Stimulated activated naive B cell treated with anti-CD40 and anti-IgM and Interleukin-4, amounts not matched to agents 10 μg/mL and 1 μg/mL and 100 μg/mL, for 72 hours (primary cell): ENCODE measurements around the gene POMC.
A peak's percentile ranks its signal among the peaks of the same experiment; 100 is the strongest.
"Not testable (repeated sequence)": the region's sequence is repeated elsewhere in the genome, so short reads cannot be mapped to it uniquely, and the experiment has no call there.

Source experiments
- ATAC-seq, 2 donors: fragments of 150-1000 bp; cut with Tn5 transposase; replicated peaks; 2 replicates each; pipeline ENCODE4 v1.10.0; 2021; ENCODE audit warnings: moderate library complexity in 1 of 2
- DNase-seq: peaks from one replicate; pipeline ENCODE4 v3.0.0; 2021
- H3K27ac Mint-ChIP-seq: one replicate; pipeline ENCODE4 v1.8.0; 2022; ENCODE audit warnings: mild to moderate bottlenecking, mixed read lengths
- H3K27me3 Mint-ChIP-seq, 2 donors: one replicate each; pipeline ENCODE4 v1.8.0; 2022; ENCODE audit warnings: mixed read lengths in 2 of 2
- H3K36me3 Mint-ChIP-seq, 2 donors: one replicate each; pipeline ENCODE4 v1.8.0; 2022; ENCODE audit warnings: mixed read lengths in 2 of 2, mild to moderate bottlenecking in 1 of 2
- H3K4me1 Mint-ChIP-seq, 2 donors: one replicate each; pipeline ENCODE4 v1.8.0; 2022; ENCODE audit warnings: mixed read lengths in 2 of 2, mild to moderate bottlenecking in 1 of 2
- H3K4me3 Mint-ChIP-seq, 2 donors: one replicate each; pipeline ENCODE4 v1.8.0; 2022; ENCODE audit warnings: mild to moderate bottlenecking in 2 of 2, mixed read lengths in 2 of 2, moderate library complexity in 1 of 2
- H3K9me3 Mint-ChIP-seq, 2 donors: one replicate each; pipeline ENCODE4 v1.8.0; 2022; ENCODE audit warnings: mixed read lengths in 2 of 2, mild to moderate bottlenecking in 1 of 2

The POMC gene

DNA sequence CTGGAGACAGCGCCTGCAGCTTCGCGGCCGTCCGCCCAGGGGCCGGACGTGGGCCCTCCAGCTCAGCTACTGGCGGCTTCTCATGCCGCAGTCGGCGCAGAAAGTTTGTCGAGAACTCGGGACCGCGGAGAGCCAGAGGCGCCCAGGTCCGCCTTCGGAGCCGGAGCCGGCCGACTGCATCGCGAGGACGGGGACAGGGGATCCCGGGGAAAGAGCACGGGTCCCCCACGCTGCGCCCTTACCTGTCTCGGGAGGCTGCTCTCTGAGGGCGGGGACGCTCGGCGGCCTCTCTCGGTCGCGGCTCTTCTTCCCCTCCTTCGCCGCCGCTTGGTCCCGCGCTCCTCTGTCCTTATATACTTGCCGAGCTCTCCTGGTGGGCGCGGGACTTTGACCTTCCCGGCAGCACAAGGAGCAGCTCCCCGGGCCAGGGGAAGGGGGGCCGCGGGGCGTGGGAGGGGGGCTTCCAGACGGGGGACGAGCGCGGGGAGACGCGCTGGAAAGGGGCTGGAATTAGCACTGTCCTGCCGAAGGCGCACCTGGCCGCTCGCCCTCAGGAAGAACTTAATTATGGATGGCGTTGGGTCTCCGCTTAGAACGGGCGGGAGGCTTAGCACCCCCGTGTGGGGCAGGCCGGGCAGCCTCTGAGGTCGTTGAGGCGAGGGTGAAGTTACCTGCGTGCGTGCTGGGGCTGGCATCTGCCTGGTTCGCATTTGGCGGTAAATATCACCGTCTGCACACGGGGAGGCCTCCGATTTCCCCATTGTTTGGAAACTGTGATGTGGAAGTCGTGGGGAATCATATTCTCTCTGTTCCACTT lies at the start of gene POMC:
Gene POMC, minus strand, starts transcription at position 325 of the 817 bp plus-strand sequence. CDS start 3,808 bp downstream, outside the sequence.
- H3K27ac Mint-ChIP-seq, result peak within 1 kb of the TSS; percentile 20
- H3K4me1 Mint-ChIP-seq, result peaks cover 38 to 59% of the 10 kb centered on the region in 2 donors

DNA sequence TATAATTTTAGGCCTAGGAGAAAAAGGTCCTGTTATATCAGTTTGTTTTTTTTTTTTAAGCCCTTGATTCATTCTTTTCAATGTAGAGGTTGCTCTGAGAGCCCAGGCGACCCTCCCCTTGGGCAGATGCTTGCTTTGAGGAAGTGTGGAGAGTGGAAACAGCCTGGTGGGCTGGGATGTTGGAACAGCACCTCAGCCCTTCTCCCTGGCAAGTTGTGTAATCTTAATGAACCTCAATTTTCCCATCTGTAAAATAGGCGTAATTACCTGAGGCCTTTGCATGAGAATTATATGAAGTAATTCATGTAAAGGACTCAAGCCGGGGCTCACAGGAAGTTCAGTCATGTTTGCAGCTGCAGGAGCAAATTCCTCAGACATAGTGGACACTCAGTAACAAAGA lies 49.7 kb upstream of the POMC start:
- Mint-ChIP-seq H3K4me3 (peak overlapping the region in 1 of 2 donors; percentile 17), H3K9me3 (no peaks in the 10 kb centered on the region), H3K27me3 (peaks cover 4 to 5% of the 10 kb centered on the region in 2 donors), H3K4me1 (peaks cover 21 to 33% of the 10 kb centered on the region in 2 donors), H3K36me3 (peaks cover 0 to 3% of the 10 kb centered on the region in 2 donors), H3K27ac (peak overlapping the region; percentile 84)
- DNase-seq (no peak), ATAC-seq (no peak)

More for the DNA sequence above, at the start of gene POMC:
- Mint-ChIP-seq H3K36me3 (peaks cover 0 to 2% of the 10 kb centered on the region in 2 donors), H3K27me3 (peaks cover 27 to 28% of the 10 kb centered on the region in 2 donors), H3K9me3 (no peaks in the 10 kb centered on the region), H3K4me3 (peak within 1 kb of the TSS; percentile 81 to 88)
- DNase-seq, result peak; percentile 29
- peak; percentile 46 to 48 for ATAC-seq

DNA sequence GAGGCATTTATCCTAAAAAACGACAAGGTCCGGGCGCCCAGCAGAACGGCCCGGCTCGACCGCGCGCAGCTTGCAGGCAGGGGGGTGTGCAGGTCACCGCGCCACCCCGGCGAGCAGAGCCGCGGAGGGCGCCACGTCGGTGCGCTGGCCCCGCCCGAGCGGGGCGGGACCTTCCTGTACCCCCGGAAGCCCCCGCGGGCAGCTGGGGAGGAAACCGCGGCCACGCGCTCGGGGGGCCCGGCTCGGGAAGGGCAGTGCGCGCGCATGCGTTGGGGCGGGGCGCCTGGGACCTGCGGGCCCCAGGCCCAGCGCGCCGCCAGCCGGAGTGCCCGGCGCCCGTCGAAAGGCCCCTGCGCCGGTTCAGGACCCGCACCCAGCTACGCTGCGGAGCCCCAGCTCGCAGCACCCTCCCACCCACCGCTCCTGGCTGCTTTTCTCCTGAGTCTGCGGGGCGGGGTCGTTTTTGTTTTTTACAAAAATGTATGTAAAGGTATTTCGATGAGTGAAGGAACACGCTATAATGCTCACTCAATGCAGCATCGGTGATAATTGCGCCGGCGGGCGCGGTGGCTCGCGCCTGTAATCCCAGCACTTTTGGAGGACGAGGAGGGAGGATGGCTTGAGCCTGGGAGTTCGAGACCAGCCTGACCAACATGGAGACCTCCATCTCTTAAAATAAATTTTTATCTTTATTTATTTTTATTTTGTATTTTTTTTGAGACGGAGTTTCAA lies 47.7 kb upstream of the POMC start:
- DNase-seq (peak; percentile 85), ATAC-seq (peak; percentile 88 to 91)
- Mint-ChIP-seq H3K4me1 (peaks cover 23 to 40% of the 10 kb centered on the region in 2 donors), H3K27me3 (peaks cover 0 to 4% of the 10 kb centered on the region in 2 donors), H3K9me3 (no peaks in the 10 kb centered on the region), H3K27ac (peak overlapping the region; percentile 82), H3K36me3 (no peaks in the 10 kb centered on the region), H3K4me3 (peak overlapping the region; percentile 78 to 81)

DNA sequence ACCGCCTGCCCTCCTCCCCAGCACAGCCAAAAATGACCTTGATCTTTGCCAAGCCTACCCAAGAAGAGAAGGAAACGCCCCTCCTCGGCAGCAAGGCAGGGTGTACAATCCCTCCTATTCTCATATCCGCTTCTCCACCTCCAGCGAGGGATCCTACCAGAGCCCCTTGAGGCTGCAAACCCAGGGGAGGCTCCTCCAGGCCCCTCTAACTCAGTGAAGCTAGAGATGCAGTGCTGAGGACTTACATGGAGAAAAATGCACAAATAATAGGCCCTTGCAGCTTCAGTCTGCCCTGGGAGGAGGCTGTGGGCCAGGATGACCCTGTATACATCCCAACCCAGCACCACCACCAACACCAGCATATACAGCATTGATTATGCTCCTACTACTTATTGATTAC lies 46.9 kb upstream of the POMC start:
- ATAC-seq, result peak; percentile 0 to 12
- peaks cover 22 to 47% of the 10 kb centered on the region in 2 donors for H3K4me1 Mint-ChIP-seq
- H3K9me3 Mint-ChIP-seq, result no peaks in the 10 kb centered on the region
- peak overlapping the region; percentile 77 to 81 for H3K4me3 Mint-ChIP-seq
- peak overlapping the region; percentile 82 for H3K27ac Mint-ChIP-seq
- peaks cover 0 to 1% of the 10 kb centered on the region in 2 donors for H3K27me3 Mint-ChIP-seq
- H3K36me3 Mint-ChIP-seq, result no peaks in the 10 kb centered on the region
- no peak for DNase-seq

DNA sequence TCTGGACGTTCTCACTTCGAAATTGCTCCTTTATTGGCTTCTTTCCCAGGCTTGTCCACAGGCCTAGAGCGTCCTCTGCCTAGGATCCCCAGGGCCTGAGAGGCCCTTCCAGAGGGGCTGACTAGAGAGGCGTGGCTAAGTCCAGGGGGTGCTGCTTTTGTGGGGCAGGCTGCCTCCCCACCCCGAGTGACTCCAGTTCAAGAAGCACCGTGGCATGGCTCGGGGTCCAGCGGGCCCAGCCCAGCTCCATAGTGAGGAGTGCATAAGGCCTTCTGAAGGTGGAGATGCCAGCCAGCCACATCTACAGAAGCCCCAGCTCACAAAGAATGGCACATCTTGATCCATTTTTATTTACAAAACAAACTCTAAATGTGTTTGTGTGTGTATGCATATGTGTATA lies 44.8 kb upstream of the POMC start:
- Mint-ChIP-seq H3K27ac (peak overlapping the region; percentile 89), H3K27me3 (no peaks in the 10 kb centered on the region), H3K4me1 (peaks cover 36 to 64% of the 10 kb centered on the region in 2 donors), H3K4me3 (no peak overlapping the region), H3K9me3 (peaks cover 0 to 1% of the 10 kb centered on the region in 2 donors), H3K36me3 (peaks cover 0 to 3% of the 10 kb centered on the region in 2 donors)
- ATAC-seq, result no peak
- DNase-seq, result no peak

DNA sequence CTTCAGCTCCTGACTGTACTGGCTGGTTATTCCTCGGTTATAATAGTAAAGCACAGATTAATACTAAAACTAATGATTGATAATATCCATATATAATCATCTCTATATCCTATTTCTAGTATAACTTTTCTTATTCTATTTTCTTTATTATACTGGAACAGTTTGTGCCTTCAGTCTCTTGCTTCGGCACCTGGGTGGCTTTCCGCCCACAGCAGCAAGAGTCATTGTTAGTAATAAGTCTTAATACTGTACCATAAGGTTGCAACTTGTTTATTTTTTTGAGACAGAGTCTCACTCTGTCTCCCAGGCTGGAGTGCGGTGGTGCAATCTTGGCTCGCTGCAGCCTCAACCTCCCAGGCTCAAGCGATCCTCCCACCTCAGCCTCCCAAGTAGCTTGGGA lies 42.5 kb upstream of the POMC start:
- H3K4me3 Mint-ChIP-seq, result peak overlapping the region in 1 of 2 donors; percentile 4
- peak overlapping the region; percentile 97 for H3K27ac Mint-ChIP-seq

DNA sequence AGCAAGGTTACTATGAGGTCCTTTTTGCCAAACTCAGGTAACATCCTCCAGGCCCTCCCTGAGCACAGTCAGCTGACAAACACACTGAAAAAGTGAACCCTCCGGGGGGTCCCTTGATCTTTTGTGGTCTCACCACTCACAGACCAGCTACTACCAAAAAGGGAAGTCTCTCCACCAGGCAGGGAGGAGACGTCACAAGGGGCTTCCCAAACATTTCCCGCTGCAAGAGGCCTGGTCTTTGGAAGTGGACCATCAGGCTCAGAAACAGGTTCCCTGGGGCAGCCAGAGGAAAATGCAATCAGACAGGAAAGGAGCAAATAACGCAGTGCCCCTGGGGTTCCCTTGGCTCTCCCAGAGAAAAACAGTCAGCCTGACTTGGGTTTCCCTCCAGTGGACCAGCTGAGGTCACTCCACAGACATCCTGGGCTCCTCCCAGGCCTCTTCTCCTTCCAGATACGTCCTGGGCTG lies 38.7 kb upstream of the POMC start:
- Mint-ChIP-seq H3K27me3 (no peaks in the 10 kb centered on the region), H3K4me3 (peak overlapping the region; percentile 0 to 38), H3K36me3 (peaks cover 3 to 6% of the 10 kb centered on the region in 2 donors), H3K9me3 (peaks cover 0 to 1% of the 10 kb centered on the region in 2 donors), H3K27ac (peak overlapping the region; percentile 70), H3K4me1 (peaks cover 41 to 74% of the 10 kb centered on the region in 2 donors)
- DNase-seq (peak; percentile 71), ATAC-seq (peak; percentile 34 to 37)

More for the DNA sequence above, 42.5 kb upstream of the POMC start:
- not testable (repeated sequence) for ATAC-seq, H3K36me3 Mint-ChIP-seq, H3K27me3 Mint-ChIP-seq, H3K9me3 Mint-ChIP-seq, DNase-seq
- peaks cover 52 to 87% of the 10 kb centered on the region in 2 donors for H3K4me1 Mint-ChIP-seq

DNA sequence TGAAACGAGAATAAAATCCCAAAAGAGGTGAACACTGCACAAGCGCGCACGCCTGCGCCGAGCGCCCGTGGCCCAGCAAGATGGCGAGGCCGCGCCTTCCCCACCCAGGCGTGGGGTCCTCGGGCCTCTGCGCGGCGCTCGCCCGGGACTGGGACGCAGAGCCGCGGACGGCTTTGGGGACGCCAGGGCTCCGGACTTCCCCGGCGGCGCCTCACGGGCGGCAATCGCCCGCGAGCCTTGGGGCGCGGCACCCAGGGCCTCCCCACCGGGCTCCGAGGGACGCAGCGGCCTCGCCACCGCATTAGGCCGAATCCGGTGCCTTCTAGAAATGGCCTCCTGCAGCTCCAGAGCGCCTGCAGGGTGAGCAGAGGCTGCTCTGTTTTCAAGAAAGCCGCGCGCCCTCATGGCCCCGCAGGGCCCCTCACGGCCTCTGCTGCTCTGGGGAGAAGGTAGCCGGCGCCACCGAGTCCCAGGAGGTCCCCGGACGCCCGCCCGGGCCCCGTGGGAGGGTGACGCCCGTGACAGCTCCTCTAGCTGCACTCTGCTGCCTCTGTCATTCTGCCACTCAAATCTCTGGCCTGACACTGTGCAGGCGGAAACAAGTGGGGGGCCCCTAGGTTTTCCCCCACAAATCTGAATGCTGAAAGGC lies 35.9 kb upstream of the POMC start:
- Mint-ChIP-seq H3K9me3 (peaks cover 0 to 1% of the 10 kb centered on the region in 2 donors), H3K27me3 (no peaks in the 10 kb centered on the region), H3K4me1 (peaks cover 37 to 58% of the 10 kb centered on the region in 2 donors), H3K36me3 (peaks cover 3 to 6% of the 10 kb centered on the region in 2 donors), H3K27ac (peak overlapping the region; percentile 65), H3K4me3 (peak overlapping the region; percentile 41 to 77)
- ATAC-seq, result peak; percentile 79 to 84
- DNase-seq, result peak; percentile 68

DNA sequence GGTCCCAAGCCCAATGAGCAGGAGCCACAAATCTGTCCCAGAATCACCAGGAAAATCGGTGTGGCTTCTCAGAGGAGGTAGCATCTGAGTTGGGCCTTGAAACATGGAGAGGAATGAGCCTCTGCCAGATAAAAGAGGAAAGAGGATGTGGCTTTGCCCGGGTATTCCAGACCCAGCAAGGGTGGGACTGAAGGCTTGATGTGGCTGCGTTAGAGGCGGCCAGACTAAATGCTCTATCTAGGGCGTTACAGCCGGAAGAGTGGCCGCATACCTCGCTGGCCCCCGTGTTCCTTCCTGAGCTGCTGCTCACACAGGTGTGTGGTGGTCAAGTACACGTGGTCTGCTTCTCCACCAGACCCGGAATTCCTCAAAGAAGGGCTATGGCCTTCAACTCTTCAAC lies 33.9 kb upstream of the POMC start:
- Mint-ChIP-seq H3K4me1 (peaks cover 27 to 53% of the 10 kb centered on the region in 2 donors), H3K27ac (no peak overlapping the region), H3K27me3 (peaks cover 0 to 7% of the 10 kb centered on the region in 2 donors), H3K4me3 (no peak overlapping the region), H3K9me3 (no peaks in the 10 kb centered on the region), H3K36me3 (no peaks in the 10 kb centered on the region)
- ATAC-seq (no peak), DNase-seq (no peak)

DNA sequence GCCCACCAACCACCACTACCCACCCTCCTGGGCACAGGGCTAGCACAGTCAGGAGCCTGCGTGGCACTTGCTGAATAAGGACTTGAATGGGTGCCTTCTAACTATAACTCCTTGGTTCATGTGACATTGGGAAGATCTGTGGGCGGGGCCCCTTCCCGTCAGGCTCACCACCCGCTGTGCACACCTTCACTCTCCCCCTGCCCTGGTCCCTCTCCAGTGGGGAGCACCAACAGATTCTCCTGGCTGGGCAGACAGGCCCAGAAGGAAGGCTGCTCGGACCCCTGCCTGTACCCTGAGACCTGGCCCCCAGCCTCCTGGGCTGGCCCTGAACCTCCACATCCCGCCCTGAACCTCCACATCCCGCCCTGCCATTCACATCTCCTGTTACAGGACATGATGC lies 33.4 kb upstream of the POMC start:
- DNase-seq (no peak), ATAC-seq (no peak)
- Mint-ChIP-seq H3K36me3 (no peaks in the 10 kb centered on the region), H3K4me3 (no peak overlapping the region), H3K27me3 (peaks cover 0 to 7% of the 10 kb centered on the region in 2 donors), H3K27ac (peak overlapping the region; percentile 14), H3K4me1 (peaks cover 24 to 49% of the 10 kb centered on the region in 2 donors), H3K9me3 (no peaks in the 10 kb centered on the region)

DNA sequence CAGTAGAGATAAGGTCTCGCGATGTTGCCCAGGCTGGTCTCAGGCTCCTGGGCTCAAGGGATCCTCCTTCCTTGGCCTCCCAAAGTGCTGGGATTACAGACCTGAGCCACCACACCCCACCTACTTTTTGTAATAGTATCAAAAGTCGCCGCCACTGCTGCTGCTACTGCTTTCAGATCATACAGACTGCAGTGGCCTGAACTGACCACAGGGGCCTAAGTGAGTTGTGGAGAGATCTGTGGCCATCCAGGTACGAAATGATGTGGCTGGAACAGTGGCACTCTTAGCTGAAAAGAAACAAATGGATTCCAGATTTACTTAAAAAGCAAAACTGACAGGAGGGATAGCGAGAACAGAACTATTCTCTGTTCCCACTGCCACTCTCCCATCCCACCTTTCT lies 32.9 kb upstream of the POMC start:
- Mint-ChIP-seq H3K36me3 (no peaks in the 10 kb centered on the region), H3K9me3 (no peaks in the 10 kb centered on the region), H3K4me1 (peaks cover 24 to 48% of the 10 kb centered on the region in 2 donors), H3K27me3 (peaks cover 0 to 7% of the 10 kb centered on the region in 2 donors), H3K4me3 (no peak overlapping the region), H3K27ac (no peak overlapping the region)
- ATAC-seq, result peak; percentile 35 to 42
- no peak for DNase-seq

DNA sequence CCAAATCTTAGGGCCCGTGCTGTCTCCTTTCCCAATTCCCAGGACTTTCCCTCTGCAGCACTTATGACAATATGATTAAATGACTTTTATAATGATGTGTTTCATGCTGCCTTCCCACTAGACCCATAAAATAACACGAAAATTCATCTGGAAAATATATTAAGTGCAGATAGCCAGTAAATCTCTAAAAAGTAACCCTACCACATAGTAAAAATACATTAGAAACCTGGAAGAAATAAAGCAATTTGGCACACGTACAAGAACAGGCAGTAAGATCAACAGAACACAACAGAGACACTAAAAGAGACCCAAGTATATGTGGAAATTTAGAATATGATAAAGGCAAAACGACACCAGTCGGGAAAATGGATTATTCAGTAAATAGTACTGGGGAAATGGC lies 30.2 kb upstream of the POMC start:
- H3K4me1 Mint-ChIP-seq, result peaks cover 26 to 36% of the 10 kb centered on the region in 2 donors
- H3K27me3 Mint-ChIP-seq, result peaks cover 0 to 7% of the 10 kb centered on the region in 2 donors
- no peak overlapping the region for H3K4me3 Mint-ChIP-seq
- ATAC-seq (no peak), DNase-seq (no peak)
- peak overlapping the region; percentile 27 for H3K27ac Mint-ChIP-seq
- H3K9me3 Mint-ChIP-seq, result no peaks in the 10 kb centered on the region
- no peaks in the 10 kb centered on the region for H3K36me3 Mint-ChIP-seq

DNA sequence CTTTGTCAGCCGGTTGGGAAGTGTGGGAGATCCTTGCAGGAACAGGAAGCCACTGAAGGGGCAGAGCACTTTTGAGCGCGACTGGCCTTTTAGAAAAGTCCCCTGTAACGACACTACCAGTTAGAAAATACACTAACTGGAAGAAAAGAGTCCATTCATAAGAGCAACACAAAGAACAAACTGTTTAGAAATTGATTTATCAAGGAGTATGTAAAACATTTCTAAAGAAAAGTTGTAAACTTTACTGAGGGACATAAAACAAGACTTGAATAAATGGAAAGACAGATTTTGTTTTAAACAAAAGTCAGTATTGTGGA lies 29.8 kb upstream of the POMC start:
- H3K4me1 Mint-ChIP-seq, result peaks cover 25 to 36% of the 10 kb centered on the region in 2 donors

More for the DNA sequence above, 29.8 kb upstream of the POMC start:
- ATAC-seq, result no peak
- DNase-seq, result no peak
- Mint-ChIP-seq H3K9me3 (no peaks in the 10 kb centered on the region), H3K4me3 (no peak overlapping the region), H3K36me3 (no peaks in the 10 kb centered on the region), H3K27me3 (peaks cover 0 to 7% of the 10 kb centered on the region in 2 donors), H3K27ac (no peak overlapping the region)
